Ecto neural progenitor cell (in vitro differentiated cells): ENCODE results near the gene USP54.

Source experiments
- DNase-seq: peaks from one replicate; pipeline ENCODE4 v3.0.0-alpha.2; 2018; ENCODE audit warnings: low spot score

The USP54 gene

DNA sequence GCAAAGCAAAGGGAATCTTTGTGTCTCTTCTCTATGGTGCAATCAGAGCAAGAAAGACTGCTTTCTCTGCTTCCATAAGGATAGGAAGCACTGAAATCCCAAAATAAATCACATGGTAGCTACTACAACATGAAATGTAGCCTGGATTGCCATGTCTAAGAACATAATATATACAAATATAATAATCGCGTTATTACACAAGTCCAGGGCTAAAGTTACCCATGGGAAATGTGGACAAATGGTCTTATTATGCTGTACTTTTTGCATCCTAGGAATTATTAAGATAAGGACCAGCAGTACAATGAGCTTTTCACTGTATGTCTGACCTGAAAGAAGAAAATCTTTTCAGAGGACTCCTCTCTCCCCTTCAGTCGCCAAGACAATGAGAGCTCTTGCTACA, 71.8 kb downstream of the USP54 start:
- DNase-seq, result no peak

DNA sequence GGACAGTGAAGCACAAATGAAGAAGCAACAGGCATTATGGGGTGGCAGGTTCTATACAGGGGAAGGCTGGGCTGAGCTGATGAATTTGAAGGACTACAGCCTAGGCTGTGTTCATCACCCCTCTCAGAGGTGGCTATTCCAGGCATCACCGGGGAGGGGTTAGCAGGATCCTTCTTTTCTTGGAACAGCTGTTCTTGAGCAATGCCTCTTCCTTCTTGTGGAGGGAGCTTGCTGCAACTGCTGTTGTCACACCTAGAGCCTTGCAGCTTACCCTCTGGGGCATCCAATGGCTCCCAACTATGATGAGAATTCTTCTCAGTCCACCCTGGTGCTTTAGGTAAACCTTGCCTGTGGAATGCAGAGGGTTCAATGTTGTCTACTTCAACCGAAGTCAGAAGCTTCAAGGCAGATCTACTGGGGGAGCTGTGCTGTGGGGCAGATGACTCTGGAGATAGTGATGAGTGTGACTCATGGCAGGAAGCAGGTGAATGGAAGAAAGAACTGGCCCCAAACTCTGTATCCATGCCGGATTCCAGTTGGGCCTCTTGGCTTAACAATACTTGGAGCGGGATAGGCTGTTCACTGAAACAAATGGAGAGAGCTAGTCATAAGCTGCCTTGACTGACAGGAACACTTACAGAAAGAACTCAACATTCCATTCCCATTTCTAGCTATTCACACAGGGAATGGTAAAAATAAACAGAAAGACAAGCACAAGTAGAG, 73.8 kb downstream of the USP54 start:
- no peak for DNase-seq

DNA sequence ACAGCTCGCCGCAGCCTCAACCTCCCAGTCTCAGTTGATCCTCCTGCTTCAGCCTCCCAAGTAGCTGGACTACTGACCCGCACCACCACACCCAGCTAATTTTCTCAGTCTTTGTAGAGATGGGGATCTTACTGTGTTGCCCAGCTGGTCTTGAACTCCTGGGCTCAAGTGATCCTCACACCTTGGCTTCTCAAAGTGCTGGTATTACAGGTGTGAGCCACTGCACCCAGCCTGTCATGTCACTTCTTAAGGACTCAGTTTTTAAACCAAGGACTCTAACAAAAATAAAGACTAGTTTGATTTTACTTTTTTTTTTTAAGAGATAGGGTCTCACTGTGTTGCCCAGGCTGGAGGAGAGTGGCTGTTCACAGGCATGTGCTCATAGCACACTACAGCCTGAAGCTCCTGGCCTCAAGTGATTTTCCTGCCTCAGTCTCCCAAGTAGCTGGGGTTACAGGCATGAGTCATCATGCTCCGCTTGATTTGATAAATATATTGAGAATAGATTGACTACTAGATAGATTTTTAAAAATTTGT, 78.9 kb downstream of the USP54 start:
- DNase-seq, result no peak

DNA sequence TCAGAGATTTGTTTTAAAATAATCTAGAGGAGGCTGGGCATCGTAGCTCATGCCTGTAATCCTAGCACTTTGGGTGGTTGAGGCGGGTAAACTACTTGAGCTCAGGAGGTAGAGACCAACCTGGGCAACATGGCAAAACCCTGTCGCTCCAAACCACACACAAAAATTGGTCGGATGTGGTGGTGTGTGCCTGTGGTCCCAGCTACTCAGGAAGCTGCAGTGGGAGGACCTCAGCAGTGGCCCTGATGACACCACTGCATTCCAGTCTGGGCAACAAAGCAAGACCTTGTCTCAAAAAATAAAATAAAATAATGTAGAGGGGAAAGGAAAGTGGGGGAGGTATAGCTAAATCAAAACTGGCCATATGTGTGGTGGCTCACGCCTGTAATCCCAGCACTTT, 81.4 kb downstream of the USP54 start:
- DNase-seq, result no peak

DNA sequence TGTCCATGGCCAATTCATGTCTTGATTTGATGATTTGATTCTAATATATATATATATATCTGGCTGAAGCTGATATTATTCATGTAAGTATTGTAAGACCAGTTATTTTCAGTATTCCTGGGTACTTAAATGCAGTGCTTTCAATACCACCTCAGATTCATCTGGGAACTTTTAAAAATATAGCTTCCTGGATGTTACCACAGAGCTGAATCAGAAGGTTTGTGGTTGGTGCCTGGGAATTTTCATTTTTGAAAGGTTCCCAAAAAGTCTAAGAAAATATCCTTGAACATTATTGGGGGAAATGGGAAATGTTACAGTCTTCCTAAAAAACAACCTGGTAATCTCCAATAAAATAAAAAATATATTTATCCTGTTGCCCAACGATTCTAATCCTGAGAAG, 84.7 kb downstream of the USP54 start:
- no peak for DNase-seq

DNA sequence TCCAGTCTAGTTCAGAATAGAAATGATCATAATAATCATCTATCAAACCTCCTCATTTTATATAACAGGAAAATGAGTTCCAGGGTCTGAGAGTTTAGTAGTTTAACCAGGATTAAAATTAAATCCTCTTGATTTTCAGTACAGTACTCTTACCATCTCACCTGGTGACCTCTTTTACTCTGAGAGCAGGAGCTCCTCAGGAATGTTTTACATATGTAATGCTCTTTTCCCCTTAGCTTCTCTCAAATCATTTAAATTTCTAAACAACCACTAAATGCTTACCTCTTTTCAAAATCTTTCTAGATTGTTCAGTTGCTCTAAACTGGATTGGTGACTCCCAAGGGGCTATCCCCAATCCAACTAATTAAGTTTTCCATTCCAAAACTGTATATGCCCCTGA, 85.1 kb downstream of the USP54 start:
- DNase-seq, result no peak

DNA sequence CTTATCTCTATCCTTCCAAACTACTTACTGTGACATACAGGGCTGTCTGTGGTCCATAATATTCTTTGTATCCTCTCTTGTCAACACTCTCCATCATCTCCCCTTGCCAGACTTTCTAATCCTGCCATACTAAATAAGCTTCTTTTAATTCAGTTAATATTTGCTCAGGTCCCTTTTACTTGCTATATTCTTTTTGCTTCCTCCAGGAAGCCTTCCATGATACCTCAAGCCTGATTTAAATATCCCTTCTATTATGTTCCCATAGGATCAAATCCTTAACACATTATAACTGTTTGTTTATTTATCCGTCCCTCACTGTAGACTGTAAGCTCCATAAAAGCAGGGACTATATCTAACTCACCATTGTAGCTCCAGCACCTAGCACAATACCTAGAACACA, 88.1 kb downstream of the USP54 start:
- DNase-seq, result no peak

DNA sequence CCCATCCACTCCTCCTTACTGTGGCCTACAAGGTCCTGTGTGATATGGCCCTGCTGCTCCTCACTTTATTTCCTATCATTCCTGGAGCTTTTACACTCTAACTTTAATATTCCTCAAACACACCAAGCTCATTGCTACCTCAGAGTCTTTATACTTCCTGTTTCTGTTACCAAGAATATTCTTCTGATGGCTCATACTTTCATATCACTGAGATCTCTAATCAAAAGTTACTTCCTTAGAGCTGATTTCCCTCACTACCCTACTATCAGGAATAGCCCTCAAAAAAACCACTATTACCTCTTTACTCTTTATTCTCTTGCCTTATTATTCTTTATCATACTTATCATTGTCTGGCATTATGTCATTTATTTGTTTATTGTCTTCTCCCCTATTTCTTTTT, 89.5 kb downstream of the USP54 start:
- DNase-seq, result no peak

DNA sequence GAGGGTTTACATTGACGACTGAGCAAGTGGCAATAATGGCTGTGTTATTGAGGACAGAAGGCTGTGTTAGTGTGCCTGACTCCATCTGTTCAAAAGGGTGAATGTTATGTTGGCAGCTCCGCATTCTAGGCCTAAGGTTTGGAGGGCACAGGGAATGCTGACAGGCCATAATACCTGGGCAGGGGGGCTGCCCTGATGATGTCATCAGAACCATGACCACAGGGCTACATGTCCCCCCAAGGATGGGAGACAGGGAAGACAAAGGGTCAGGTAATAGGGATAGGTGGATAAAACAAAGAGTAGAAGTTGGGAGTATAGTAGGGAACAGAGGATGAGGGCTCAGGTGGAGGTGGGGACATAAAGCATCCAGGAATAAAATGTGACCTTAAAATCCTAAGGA, 93.5 kb downstream of the USP54 start:
- no peak for DNase-seq

DNA sequence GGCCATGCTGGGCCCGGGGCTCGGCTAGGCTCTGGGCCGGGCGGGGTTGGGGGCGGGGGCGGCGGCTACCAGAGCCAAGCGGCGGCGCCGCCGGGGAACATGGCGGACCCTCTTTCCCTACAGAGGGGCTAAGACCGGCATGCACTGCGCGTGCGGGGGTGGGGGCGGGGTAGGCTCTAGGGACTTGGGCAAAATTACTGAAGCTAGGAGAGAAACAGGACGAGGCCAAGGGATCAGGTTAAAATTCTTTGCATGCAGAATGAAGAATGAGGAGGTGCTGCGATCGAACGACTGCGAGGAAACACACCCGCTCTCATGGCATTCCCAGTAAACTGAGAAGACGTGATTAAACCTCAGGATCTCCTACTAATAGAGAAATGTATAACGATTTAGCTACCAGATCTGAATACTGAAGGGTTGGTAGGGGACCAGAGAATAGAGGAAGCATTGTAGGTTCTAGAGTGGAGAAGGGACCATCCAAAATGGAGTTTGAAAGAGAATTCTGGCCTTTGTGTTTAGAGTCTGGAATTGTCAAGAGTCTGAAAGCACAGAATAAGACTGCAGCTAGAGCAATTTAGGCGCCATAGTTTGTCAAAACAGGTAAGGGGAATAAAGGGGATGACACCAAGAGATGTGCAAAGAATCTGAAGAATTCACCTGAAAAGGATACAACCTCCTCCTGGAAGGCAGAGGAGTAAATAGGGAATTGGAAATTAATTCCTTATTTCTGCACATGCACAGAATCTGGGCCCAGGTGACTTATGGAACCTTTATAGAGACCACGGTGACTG, 95.1 kb downstream of the USP54 start, which contains the start of gene PPP3CB:
Gene PPP3CB (minus strand): TSS at position 141 of the 791 bp plus-strand sequence. CDS start 135 bp downstream, at position 6.
- DNase-seq, result peak; percentile 95

DNA sequence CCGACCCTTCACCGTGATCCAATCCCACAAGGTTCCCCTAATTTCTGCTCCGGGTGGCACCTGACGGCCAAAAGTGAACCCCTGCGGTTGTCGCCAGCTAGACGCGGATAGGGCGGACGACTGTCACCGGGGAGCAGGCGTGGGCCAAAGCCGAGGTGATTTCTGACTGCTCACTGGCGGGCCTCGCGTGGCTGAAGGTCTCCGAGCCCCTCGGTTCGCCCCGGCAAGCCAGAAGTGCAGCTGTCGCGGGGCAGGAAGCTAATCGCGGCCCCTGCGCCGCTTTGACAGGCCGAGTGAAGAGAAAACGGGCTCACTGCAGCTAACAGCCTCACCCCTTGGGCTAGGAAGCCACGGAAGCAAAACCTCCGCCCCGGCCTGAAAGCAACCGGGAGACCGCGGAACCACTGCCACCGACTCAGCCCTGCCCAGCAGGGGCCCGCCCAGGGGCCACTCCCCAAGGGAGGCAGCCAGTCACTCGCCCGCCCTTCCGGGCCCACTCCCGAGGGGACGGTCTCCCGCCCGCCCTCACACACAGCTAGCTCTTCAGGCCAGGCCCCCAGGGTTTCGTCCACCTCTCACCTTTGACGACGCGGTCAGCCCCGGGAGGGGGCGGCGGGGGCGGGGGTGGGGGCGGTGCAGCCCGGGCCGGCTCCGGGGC, 95.8 kb downstream of the USP54 start:
- DNase-seq, result peak; percentile 90

DNA sequence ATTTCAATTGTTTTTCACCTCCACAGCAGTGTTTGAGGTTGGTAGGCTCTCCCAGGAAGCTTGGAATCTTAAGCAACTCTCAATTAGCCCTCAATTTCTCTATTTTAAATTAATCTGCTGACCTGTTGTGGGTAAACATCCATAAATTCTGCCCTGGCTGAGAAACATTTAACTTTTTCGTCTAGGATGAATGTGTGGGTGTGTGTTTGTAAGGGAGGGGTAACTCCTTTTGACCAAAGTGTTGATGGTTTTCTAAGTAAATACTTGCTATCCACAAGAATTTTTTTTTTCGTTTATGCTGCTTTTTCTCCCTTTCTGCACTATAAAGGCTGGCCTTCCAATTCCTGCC, 96.3 kb downstream of the USP54 start:
- no peak for DNase-seq

DNA sequence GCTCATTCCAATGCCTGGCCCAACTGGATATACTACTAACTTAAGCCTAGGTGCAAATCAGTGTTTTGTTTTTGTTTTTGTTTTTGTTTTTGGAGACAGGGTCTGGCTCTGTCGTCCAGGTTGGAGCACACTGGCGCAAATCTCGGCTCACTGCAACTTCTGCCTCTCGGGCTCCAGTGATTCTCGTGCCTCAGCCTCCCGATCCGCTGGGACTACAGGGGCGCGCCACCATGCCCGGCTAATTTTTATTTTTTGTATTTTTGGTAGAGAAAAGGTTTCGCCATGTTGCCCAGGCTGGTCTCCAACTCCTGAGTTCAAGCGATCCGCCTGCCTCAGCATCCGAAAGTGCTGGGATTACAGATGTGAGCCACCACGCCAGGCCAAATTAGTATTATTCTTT, 96.9 kb downstream of the USP54 start:
- no peak for DNase-seq

DNA sequence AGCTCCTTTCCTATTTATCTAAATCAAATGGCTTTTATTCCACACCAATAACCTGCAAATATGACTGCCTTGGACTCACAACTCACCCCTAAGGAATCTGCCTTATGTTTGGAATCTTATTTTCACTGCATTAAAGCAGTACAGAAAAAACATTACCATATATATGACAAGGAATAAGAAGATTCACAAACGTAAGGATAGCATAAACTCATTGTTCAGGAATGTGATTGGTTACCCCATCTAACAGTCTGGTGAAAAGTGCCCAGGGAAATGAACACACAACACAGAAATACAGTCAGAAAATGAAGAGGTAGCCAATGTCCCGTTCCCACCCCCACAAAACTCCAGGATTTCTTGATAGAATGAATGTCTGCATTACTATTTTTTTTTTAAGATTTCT, 97.4 kb downstream of the USP54 start:
- no peak for DNase-seq

DNA sequence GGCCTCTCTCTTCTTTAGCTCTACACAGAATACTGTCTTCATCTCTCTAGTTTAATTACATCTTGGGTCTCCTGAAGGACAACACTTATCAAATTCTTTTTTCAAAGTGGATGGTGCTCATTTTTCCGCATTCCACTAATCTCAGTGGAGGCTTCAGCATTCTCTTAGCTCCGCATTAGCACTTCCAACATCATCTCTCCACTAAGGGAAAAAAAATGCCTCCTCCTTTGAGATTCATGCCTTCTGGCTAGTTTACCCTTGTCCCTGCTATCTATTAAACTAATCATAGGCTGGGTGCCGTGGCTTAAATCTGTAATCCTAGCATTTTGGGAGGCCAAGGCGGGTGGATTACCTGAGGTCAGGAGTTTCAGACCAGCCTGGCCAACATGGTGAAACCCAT, 104.5 kb downstream of the USP54 start:
- DNase-seq, result no peak

DNA sequence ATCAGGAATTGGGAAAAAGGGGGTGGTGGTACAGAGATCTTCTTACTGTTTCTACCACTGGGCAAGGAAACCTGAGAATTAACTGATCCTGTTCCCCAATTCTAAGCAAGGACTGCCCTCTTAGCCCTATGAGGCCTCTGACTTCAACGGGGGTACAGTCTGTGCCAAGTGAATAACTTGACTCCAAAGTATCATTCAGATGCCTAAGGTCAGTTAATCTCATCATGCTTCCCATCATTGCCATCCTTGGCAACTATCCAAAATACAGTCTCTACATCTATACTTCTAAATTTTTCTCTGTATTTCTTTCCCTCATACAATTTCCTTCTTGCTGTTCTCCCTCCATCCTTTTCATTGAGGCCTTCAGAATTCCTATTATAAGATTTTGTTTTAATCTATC, 105.8 kb downstream of the USP54 start:
- no peak for DNase-seq

DNA sequence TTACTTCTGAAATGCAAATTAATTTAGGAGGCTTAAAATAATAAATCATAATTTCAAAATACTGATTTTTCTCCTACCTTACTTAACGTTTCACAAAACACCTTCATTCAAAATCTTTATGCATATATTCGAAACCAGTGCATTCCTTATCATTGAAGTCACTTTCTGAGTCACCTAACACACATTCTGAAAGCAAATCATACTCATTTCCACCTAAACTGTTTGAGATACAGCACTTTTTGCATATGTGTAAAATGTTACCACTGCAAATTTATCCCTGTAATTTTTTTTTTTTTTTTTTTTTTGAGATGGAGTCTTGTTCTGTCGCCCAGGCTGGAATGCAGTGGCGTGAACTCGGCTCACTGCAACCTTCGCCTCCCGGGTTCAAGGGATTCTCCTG, 111.0 kb downstream of the USP54 start:
- DNase-seq, result no peak

DNA sequence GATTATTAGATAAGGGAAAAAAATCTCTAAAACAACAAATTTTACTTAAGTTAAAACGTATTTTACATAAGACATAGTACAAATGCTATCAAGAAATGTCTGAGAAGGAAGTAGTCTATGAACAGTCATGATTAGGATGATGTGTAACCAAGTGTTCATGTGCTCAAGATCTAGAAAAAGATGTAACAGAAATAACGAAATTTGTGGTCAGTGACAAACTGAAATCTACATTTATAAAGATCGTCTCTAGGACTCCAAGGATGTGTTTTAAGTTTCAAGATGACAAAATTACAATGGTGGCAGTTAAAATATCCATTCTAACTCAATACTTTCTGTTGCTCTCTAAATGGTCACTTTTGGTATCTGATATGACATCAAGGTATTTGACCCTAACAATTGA, 112.5 kb downstream of the USP54 start:
- DNase-seq, result no peak

DNA sequence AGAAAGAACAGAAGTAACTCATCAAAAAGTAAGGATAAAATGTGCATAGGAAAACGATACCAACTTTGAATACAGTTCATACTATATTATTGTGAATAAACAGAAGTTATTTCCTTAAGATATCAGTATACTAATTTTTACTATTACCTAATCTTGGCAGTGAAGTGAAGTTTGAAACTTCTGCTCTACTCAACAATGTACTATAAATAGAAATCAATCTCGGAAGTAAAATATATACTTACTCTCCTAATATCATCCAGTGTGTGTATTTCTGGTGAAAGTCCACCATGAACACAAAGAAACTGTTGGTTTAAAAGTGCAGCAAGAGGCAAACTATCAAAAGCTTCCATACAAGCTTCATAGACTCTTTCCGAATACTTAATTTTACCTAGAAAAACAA, 119.9 kb downstream of the USP54 start:
- DNase-seq, result no peak

DNA sequence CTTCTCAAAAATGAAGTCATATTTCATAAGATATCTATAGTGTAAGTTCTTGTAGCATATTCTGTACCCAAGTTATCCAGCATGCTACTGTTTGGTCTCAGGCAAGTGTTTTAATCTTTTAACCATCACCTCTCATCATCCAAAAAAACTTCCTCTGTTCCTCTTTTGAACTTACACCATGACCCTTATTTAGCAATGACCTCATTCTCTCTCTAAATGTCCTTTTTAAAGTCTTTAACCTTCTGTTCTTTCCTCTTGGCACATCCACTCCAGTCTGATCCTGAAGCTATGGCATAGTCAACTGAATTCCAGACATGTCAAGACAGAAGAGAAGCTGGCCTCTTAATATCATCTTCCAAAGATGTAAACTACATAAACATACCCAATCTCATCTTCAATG, 121.6 kb downstream of the USP54 start:
- no peak for DNase-seq

DNA sequence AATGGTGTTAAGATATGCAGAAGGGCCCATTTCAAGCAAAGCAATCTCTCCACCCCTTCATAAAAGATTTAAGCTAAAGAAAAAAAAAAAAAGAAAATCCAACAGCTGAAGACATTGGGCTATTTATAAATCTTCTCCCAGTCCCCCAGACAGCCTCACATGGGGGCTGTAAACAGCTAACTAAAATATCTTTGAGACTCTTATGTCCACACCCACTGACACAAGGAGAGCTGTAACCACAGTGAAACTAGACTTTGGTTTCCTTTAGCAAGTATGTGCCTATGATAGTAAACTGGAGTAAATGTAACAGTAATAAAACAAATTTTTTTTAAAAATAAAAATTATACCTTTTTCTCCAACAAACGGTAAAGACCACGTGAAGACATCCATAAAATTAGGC, 123.9 kb downstream of the USP54 start:
- DNase-seq, result no peak

DNA sequence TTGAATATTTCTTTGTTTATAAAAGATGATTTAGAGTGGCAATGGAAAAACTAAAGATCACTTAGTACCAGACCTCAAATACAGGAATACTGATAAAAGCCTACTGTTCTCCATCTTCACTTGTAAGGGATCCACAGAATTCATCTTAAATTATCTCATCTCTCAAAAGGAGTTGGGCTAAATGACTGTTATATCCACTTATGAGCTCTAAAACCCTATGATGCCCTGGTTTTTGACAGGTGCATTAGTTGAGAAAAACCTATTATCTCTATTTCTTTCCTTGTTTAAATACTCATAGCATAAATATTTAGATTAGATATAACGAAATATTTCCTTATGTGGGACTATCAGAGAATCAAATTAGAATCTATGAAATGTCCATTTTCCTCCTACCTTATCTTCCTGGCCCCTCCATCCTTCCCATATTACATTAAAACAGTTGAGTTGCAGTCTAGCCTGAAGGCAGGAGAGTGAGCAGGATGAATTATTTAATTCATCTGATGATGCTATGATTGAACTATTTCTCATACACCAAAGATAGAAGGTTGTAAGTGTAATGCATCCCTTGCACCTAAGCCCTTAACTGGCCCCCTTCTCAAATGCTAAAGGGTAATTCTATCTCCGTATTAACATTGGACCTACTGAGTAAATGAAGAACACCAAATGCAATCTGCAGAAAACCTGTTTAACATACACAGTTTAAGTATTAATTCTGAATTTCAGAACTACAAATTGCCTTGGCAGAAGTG, 125.0 kb downstream of the USP54 start:
- no peak for DNase-seq
